ENCODE measurements around the gene FADS3. TPM values are rescaled to one million over a fixed set of nuclear protein-coding genes. Genes with fewer than 3 reads are reported as not detected.

The FADS3 gene
- total and polyA plus RNA-seq, 9 of the 15 experiments (the other 6 are each of a cell fraction or from before 2014, with no cell fraction given), result 0.97 to 148 (median 92.7) TPM

GRCh38 chr11:61854206-61854895, 37.0 kb downstream of the FADS3 start:
- DNase-seq (ENCODE audit: extremely low read depth in 1 of 4, low spot score in 3 of 4) (no peak), ATAC-seq (no peak), FAIRE-seq (no peak)
- POLR2A ChIA-PET, result interaction anchor here (1.1 to 2.1 kb wide), 4 partner anchors 9 to 36 kb away, joined by 3 to 6 read pairs (median 4); no protein-coding TSS in a partner anchor
- Histone ChIP-seq H3K79me2 (ENCODE audit: control insufficient read depth, insufficient read depth, low read length) (no peaks in the 10 kb centered on the region), H3K4me2 (ENCODE audit: insufficient read depth, low read length) (no peak overlapping the region), H4K20me1 (replicated peaks; ENCODE audit: control insufficient read depth, insufficient read depth, low read length) (no peaks in the 10 kb centered on the region), H3K27me3 (ENCODE audit: control insufficient read depth in 2 of 2, insufficient read depth in 2 of 2, low read length in 2 of 2) (no peaks in the 10 kb centered on the region), H3K9me3 (replicated peaks; ENCODE audit: control insufficient read depth, insufficient read depth, low read depth, low read length) (no peaks in the 10 kb centered on the region), H3K4me1 (replicated peaks in 1 of 2; ENCODE audit: control insufficient read depth in 2 of 2, insufficient read depth in 2 of 2, low read length in 2 of 2) (peaks cover 10 to 54% of the 10 kb centered on the region in 2 experiments; a peak in 4 of 5 replicates), H3K9ac (ENCODE audit: insufficient read depth in 1 of 2, low read depth in 2 of 2, low read length in 2 of 2) (peak overlapping the region in 1 of 2 experiments; percentile 78; a peak in 2 of 4 replicates), H3K36me3 (ENCODE audit: control insufficient read depth, insufficient read depth, low read length) (peaks cover 5% of the 10 kb centered on the region; the same call in 2 of the 3 replicates), H3K4me3 (no peak overlapping the region), H2AFZ (ENCODE audit: low read depth, low read length) (no peak overlapping the region), H3K27ac (ENCODE audit: extremely low read depth, low read depth, low read length) (no peak overlapping the region), H3K9me1 (ENCODE audit: control insufficient read depth, insufficient read depth, low read length) (no peaks in the 10 kb centered on the region)
- TF ChIP-seq CCAR2 (IDR thresholded peaks at IDR 0.05; ENCODE audit: low read depth, low read length) (no peak), BCOR (IDR thresholded peaks at IDR 0.05) (peak; percentile 64), KDM1A (IDR thresholded peaks at IDR 0.05) (peak in 1 of 2 experiments; percentile 39; a peak in 1 of 4 replicates)
- intact Hi-C loops (cut with micrococcal nuclease) (no loop called here), in situ Hi-C loops (cut with MboI) (no loop called here)
- WGBS (ENCODE audit: insufficient coverage, low coverage, missing lambda C conversion rate), result 84% methylated on average over 17 of the region's 17 CpGs
- CTCF ChIA-PET (ENCODE audit: low intra/inter-chr PET ratio), result no interaction called here
- BruUV-seq (replicated peaks), result no TSS peak

GRCh38 chr11:61853698-61854169, 37.6 kb downstream of the FADS3 start:
- in situ Hi-C loops (cut with MboI), result no loop called here
- peak overlapping the region; percentile 16; the same call in 1 of the 3 replicates for H3K27ac ChIP-seq (ENCODE audit: extremely low read depth, low read depth, low read length)

More at GRCh38 chr11:61853698-61854169, 37.6 kb downstream of the FADS3 start:
- peaks cover 6 to 49% of the 10 kb centered on the region in 2 experiments; a peak in 4 of 5 replicates for H3K4me1 ChIP-seq (replicated peaks in 1 of 2; ENCODE audit: control insufficient read depth in 2 of 2, insufficient read depth in 2 of 2, low read length in 2 of 2)
- WGBS (ENCODE audit: insufficient coverage, low coverage, missing lambda C conversion rate), result 75% methylated on average over 10 of the region's 13 CpGs
- CTCF ChIA-PET (ENCODE audit: low intra/inter-chr PET ratio), result no interaction called here
- FAIRE-seq (no peak), ATAC-seq (no peak), DNase-seq (ENCODE audit: extremely low read depth in 1 of 4, low spot score in 3 of 4) (no peak)
- no peaks in the 10 kb centered on the region for H3K9me3 ChIP-seq (replicated peaks; ENCODE audit: control insufficient read depth, insufficient read depth, low read depth, low read length)
- no peak overlapping the region for H3K4me2 ChIP-seq (ENCODE audit: insufficient read depth, low read length)
- H4K20me1 ChIP-seq (replicated peaks; ENCODE audit: control insufficient read depth, insufficient read depth, low read length), result no peaks in the 10 kb centered on the region
- H3K36me3 ChIP-seq (ENCODE audit: control insufficient read depth, insufficient read depth, low read length), result peaks cover 3% of the 10 kb centered on the region; the same call in 1 of the 3 replicates
- no TSS peak for BruUV-seq (replicated peaks)
- TF ChIP-seq C11orf30 (IDR thresholded peaks at IDR 0.05; ENCODE audit: low read depth) (no peak), ZNF766 (CRISPR knock-in tag; conservative IDR thresholded peaks at IDR 0.05) (no peak), RFX1 (IDR thresholded peaks at IDR 0.05) (no peak), NFIX (CRISPR knock-in tag; IDR thresholded peaks at IDR 0.05; ENCODE audit: low read depth) (no peak), TFAP4 (CRISPR knock-in tag; IDR thresholded peaks at IDR 0.05; ENCODE audit: borderline replicate concordance) (no peak), MCM2 (IDR thresholded peaks at IDR 0.05; ENCODE audit: low read depth) (no peak), HOMEZ (CRISPR knock-in tag; IDR thresholded peaks at IDR 0.05) (no peak)
- intact Hi-C loops (cut with micrococcal nuclease), result no loop called here
- H3K27me3 ChIP-seq (ENCODE audit: control insufficient read depth in 2 of 2, insufficient read depth in 2 of 2, low read length in 2 of 2), result no peaks in the 10 kb centered on the region
- peak overlapping the region; percentile 41; the same call in 1 of the 2 replicates for H2AFZ ChIP-seq (ENCODE audit: low read depth, low read length)
- POLR2A ChIA-PET, result interaction anchor here (1.1 to 2.1 kb wide), 4 partner anchors 9 to 36 kb away, joined by 3 to 6 read pairs (median 4); no protein-coding TSS in a partner anchor
- H3K9me1 ChIP-seq (ENCODE audit: control insufficient read depth, insufficient read depth, low read length), result no peaks in the 10 kb centered on the region
- peak overlapping the region; percentile 7 to 78; a peak in 3 of 4 replicates for H3K9ac ChIP-seq (ENCODE audit: insufficient read depth in 1 of 2, low read depth in 2 of 2, low read length in 2 of 2)
- no peaks in the 10 kb centered on the region for H3K79me2 ChIP-seq (ENCODE audit: control insufficient read depth, insufficient read depth, low read length)
- no peak overlapping the region for H3K4me3 ChIP-seq

Data from K562 (cell line).